MM.1S (cell line): ENCODE measurements around the gene TECTB.

Source experiments
- DNase-seq: peaks from one replicate; pipeline ENCODE4 v3.0.0-alpha.2; 2015
- H2AFZ ChIP-seq: fragments of 300-600 bp; sonication (generic); 2 replicates; pipeline ENCODE4 v1.6.0; 2016; ENCODE audit warnings: antibody characterized with exemption, low read length
- H3F3A ChIP-seq: fragments of 300-600 bp; sonication (generic); 2 replicates; pipeline ENCODE4 v1.6.1; 2016; ENCODE audit warnings: mild to moderate bottlenecking, antibody characterized with exemption, low read length, moderate library complexity, mixed read lengths; ENCODE audit not compliant: insufficient read depth
- H3K27ac ChIP-seq: fragments of 300-600 bp; sonication (generic); 2 replicates; pipeline ENCODE4 v1.5.1; 2016; ENCODE audit warnings: mild to moderate bottlenecking, low read length
- H3K27me3 ChIP-seq: fragments of 300-600 bp; sonication (generic); replicated peaks from 2 replicates; pipeline ENCODE4 v1.6.0; 2016; ENCODE audit warnings: low read length; ENCODE audit not compliant: insufficient read depth
- H3K36me3 ChIP-seq: fragments of 300-600 bp; sonication (generic); replicated peaks from 2 replicates; pipeline ENCODE4 v1.6.1; 2016; ENCODE audit warnings: mild to moderate bottlenecking, low read length, mixed read lengths; ENCODE audit not compliant: insufficient read depth
- H3K4me1 ChIP-seq: fragments of 300-600 bp; sonication (generic); 2 replicates; pipeline ENCODE4 v1.6.1; 2016; ENCODE audit warnings: low read length, mixed read lengths
- H3K4me2 ChIP-seq: fragments of 300-600 bp; sonication (generic); 2 replicates; pipeline ENCODE4 v1.6.0; 2016; ENCODE audit warnings: low read depth, low read length
- H3K4me3 ChIP-seq: fragments of 300-600 bp; sonication (generic); 2 replicates; pipeline ENCODE4 v1.5.1; 2016; ENCODE audit warnings: low read length, mixed read lengths
- H3K79me2 ChIP-seq: fragments of 300-600 bp; sonication (generic); 2 replicates; pipeline ENCODE4 v1.6.1; 2016; ENCODE audit warnings: mixed run types, low read length, mixed read lengths
- H3K9ac ChIP-seq: fragments of 300-600 bp; sonication (generic); 2 replicates; pipeline ENCODE4 v1.6.1; 2016; ENCODE audit warnings: low read length, mixed read lengths
- H3K9me2 ChIP-seq: fragments of 300-600 bp; sonication (generic); replicated peaks from 2 replicates; pipeline ENCODE4 v1.6.1; 2016; ENCODE audit warnings: mild to moderate bottlenecking, low read length, mixed read lengths; ENCODE audit not compliant: insufficient read depth
- H3K9me3 ChIP-seq: fragments of 300-600 bp; sonication (generic); replicated peaks from 2 replicates; pipeline ENCODE4 v1.6.1; 2016; ENCODE audit warnings: mild to moderate bottlenecking, low read length, mixed read lengths; ENCODE audit not compliant: insufficient read depth
- H4K20me1 ChIP-seq: fragments of 300-600 bp; sonication (generic); 2 replicates; pipeline ENCODE4 v1.6.1; 2016; ENCODE audit warnings: mild to moderate bottlenecking, low read length, moderate library complexity, mixed read lengths; ENCODE audit not compliant: insufficient read depth
- CTCF ChIP-seq: fragments of 300-600 bp; sonication (generic); IDR thresholded peaks from 2 replicates; pipeline ENCODE4 v1.5.1; 2016; ENCODE audit warnings: antibody characterized with exemption, low read length, mixed read lengths
- EZH2 ChIP-seq: fragments of 300-600 bp; sonication (generic); optimal IDR thresholded peaks from 2 replicates; pipeline ENCODE3; 2017; ENCODE audit warnings: low read depth, mild to moderate bottlenecking, antibody characterized with exemption, low read length, mixed read lengths
- EZH2phosphoT487 ChIP-seq: fragments of 300-600 bp; sonication (generic); IDR thresholded peaks from 2 replicates; pipeline ENCODE4 v1.6.1; 2018; ENCODE audit warnings: antibody characterized with exemption, low read length

The TECTB gene

DNA sequence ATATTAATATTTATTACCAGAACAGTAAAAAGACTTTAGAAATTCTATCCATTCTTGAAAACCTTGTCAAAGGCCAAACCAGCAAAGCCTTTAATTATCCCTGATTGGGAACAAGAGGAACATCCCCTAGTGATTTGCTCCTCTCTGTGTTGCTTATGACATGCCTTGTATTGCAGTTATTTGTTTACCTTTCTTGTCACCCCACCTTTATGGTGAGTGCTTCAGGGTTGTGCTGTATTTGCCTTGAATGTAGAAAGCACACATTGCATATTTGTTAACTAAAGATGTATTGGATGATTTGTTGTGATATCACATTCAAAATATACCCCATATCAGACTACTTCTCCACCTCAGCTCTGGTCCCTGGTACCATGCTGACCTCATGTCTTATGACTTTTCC lies 23.5 kb upstream of the TECTB start:
- no peaks in the 10 kb centered on the region for H3F3A ChIP-seq
- no peaks in the 10 kb centered on the region for H3K9me2 ChIP-seq
- H3K79me2 ChIP-seq: no peaks in the 10 kb centered on the region
- DNase-seq: no peak
- H3K27ac ChIP-seq: no peak overlapping the region
- H3K4me2 ChIP-seq: no peak overlapping the region
- no peaks in the 10 kb centered on the region for H4K20me1 ChIP-seq
- H3K9me3 ChIP-seq: no peaks in the 10 kb centered on the region
- H3K4me3 ChIP-seq: no peak overlapping the region
- H3K27me3 ChIP-seq: no peaks in the 10 kb centered on the region
- H3K36me3 ChIP-seq: no peaks in the 10 kb centered on the region
- TF ChIP-seq CTCF: no peak
- no peak for TF ChIP-seq EZH2
- TF ChIP-seq EZH2phosphoT487: no peak
- no peak overlapping the region for H2AFZ ChIP-seq
- no peaks in the 10 kb centered on the region for H3K4me1 ChIP-seq
- H3K9ac ChIP-seq: no peak overlapping the region

DNA sequence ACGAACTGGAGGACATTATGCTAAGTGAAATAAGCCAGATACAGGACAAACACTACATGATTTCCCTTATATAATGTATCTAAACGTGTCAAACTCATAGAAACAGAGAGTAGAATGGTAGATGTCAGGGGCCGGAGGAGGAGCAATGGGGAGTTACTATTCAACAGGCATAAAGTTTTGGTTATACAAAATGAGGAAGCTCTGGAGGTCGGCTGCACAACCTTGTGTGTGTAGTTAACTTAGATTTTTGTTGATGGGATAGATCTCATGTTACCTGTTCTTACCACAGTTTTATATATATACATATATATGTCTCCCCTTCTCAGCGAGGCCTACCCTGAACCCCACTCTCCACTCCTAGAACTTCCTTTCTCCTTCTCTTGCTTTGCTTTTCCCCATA lies 22.4 kb upstream of the TECTB start:
- Histone ChIP-seq H3K36me3 (no peaks in the 10 kb centered on the region), H3K4me3 (no peak overlapping the region), H3K79me2 (no peaks in the 10 kb centered on the region), H3K9me3 (no peaks in the 10 kb centered on the region), H3K4me1 (no peaks in the 10 kb centered on the region), H3K27me3 (no peaks in the 10 kb centered on the region), H4K20me1 (no peaks in the 10 kb centered on the region), H3K9ac (no peak overlapping the region), H3K27ac (no peak overlapping the region), H3K9me2 (no peaks in the 10 kb centered on the region), H2AFZ (no peak overlapping the region), H3K4me2 (no peak overlapping the region), H3F3A (no peaks in the 10 kb centered on the region)
- no peak for DNase-seq
- TF ChIP-seq CTCF: no peak

DNA sequence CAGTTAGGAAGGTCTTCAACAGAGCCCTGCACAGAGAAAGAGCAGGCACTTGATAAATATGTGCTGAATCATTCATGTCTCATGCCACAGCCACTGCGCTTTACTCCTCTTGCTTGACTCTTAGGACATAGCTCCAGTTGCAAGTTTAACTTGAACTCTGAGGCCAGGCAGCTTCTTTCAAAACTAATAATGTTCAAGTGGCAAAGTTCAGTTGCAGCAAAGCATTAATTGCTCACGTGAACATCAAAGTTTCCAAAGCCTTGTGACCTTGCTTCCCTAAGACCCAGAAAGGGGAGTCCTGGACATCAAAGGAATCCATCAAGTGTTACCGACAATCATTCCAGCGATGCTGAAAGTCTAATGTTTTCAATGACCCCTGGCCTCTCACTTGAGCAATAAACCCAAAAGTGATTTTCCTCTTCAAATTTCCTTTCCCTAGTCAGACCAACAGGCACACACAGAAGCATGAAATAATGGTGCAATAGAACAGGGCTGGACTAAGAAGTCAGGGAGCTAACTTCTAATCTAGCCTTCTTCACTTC lies 21.8 kb upstream of the TECTB start:
- no peak overlapping the region for H3K27ac ChIP-seq
- no peaks in the 10 kb centered on the region for H3K4me1 ChIP-seq
- no peak overlapping the region for H2AFZ ChIP-seq
- no peaks in the 10 kb centered on the region for H3K9me2 ChIP-seq
- H3K27me3 ChIP-seq: no peaks in the 10 kb centered on the region
- H3K79me2 ChIP-seq: no peaks in the 10 kb centered on the region
- H3K4me2 ChIP-seq: no peak overlapping the region
- no peak overlapping the region for H3K4me3 ChIP-seq
- H3F3A ChIP-seq: no peaks in the 10 kb centered on the region
- H4K20me1 ChIP-seq: no peaks in the 10 kb centered on the region
- H3K9me3 ChIP-seq: no peaks in the 10 kb centered on the region
- DNase-seq: no peak
- H3K9ac ChIP-seq: no peak overlapping the region
- H3K36me3 ChIP-seq: no peaks in the 10 kb centered on the region
- TF ChIP-seq EZH2phosphoT487 (no peak), EZH2 (no peak), CTCF (no peak)

DNA sequence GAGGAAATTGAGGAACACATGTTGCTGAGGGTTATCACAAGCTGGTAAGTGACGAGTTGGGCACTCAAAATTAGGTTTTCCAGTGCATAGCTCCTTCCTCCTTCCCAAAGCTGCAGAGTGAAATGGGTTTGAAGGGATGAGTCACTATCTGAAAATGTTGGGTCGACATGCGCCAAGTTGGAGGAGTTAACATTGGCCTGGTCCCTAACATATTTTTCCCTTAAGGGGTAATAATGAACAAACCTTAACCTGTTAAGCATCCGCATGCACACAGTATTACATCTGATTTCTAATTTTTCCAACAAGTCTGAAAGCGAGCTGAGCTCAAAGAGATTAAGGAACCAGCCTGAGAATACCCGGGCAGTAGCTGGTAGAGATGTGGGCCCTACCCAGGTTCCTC lies 20.7 kb upstream of the TECTB start:
- Histone ChIP-seq H3K4me3 (no peak overlapping the region), H2AFZ (no peak overlapping the region), H3K79me2 (no peaks in the 10 kb centered on the region), H3K9me2 (no peaks in the 10 kb centered on the region), H3F3A (no peaks in the 10 kb centered on the region), H3K36me3 (no peaks in the 10 kb centered on the region), H3K9ac (no peak overlapping the region), H3K4me2 (no peak overlapping the region), H3K4me1 (no peaks in the 10 kb centered on the region), H3K9me3 (no peaks in the 10 kb centered on the region), H3K27ac (no peak overlapping the region), H4K20me1 (no peaks in the 10 kb centered on the region), H3K27me3 (no peaks in the 10 kb centered on the region)
- TF ChIP-seq CTCF: no peak
- no peak for TF ChIP-seq EZH2phosphoT487
- no peak for TF ChIP-seq EZH2
- no peak for DNase-seq
